Tibial artery (tissue), 4 donors: Measurements from ENCODE around the gene SLC35D2.
A peak's percentile ranks its signal among the peaks of the same experiment; 100 is the strongest.
"Not testable (repeated sequence)": the region's sequence is repeated elsewhere in the genome, so short reads cannot be mapped to it uniquely, and the experiment has no call there.

Source experiments
- DNase-seq, 2 donors: peaks; one replicate each; pipeline ENCODE4 v3.0.0-alpha.2; 2019
- H3K27ac ChIP-seq, 2 donors: fragments of 200-600 bp; sonication (generic) in 1 of 2; 1 replicate in 1 of 2; 2 replicates in 1 of 2; pipeline ENCODE4 v1.5.1; 2018 to 2019; ENCODE audit warnings: mild to moderate bottlenecking in 1 of 2
- H3K27me3 ChIP-seq, 2 donors: fragments of 200-600 bp; sonication (generic) in 1 of 2; one replicate each; pipeline versions ENCODE4 v1.5.1 to v1.6.0; 2016 to 2019
- H3K36me3 ChIP-seq, 3 donors: fragments of 200-600 bp; sonication (generic) in 2 of 3; one replicate each; pipeline ENCODE4 v1.5.1; 2016 to 2019; ENCODE audit warnings: mild to moderate bottlenecking in 2 of 3
- H3K4me1 ChIP-seq, 4 donors: fragments of 200-600 bp; sonication (generic) in 2 of 4; 1 replicate in 3 of 4; 2 replicates in 1 of 4; pipeline ENCODE4 v1.5.1; 2016 to 2019
- H3K4me3 ChIP-seq, 2 donors: fragments of 200-600 bp; sonication (generic) in 1 of 2; 1 replicate in 1 of 2; 2 replicates in 1 of 2; pipeline ENCODE4 v1.5.1; 2018 to 2019; ENCODE audit warnings: mild to moderate bottlenecking in 2 of 2
- H3K9me3 ChIP-seq, 3 donors: fragments of 200-600 bp; sonication (generic) in 1 of 3; one replicate each; pipeline ENCODE4 v1.5.1; 2016 to 2019
- CTCF ChIP-seq, 2 experiments: fragments of 200-600 bp in 1 of 2; fragments of 450-650 bp in 1 of 2; IDR thresholded peaks; one replicate each; pipeline ENCODE4 v1.5.1; 2017 to 2019; ENCODE audit warnings: antibody characterized with exemption in 2 of 2, mild to moderate bottlenecking in 1 of 2, moderate library complexity in 1 of 2
- intact Hi-C: fragments of 100-400 bp; cut with DNase I; formaldehyde crosslinking; loops from one replicate; pipeline ENCODE4 v1.15.0; 2023; ENCODE audit warnings: low total_unique reads

Gene SLC35D2

GRCh38 chr9:96360976-96361375, 22.5 kb downstream of the SLC35D2 start:
- Histone ChIP-seq H3K27ac (no peak overlapping the region), H3K4me3 (no peak overlapping the region), H3K4me1 (no peaks in the 10 kb centered on the region), H3K9me3 (no peaks in the 10 kb centered on the region), H3K27me3 (no peaks in the 10 kb centered on the region), H3K36me3 (peaks cover 34 to 73% (median 68%) of the 10 kb centered on the region in 3 donors)
- intact Hi-C loops, result no loop called here
- TF ChIP-seq CTCF (IDR thresholded peaks at IDR 0.05), result no peak
- DNase-seq, result no peak

GRCh38 chr9:96360523-96360922, 23.0 kb downstream of the SLC35D2 start:
- H3K27me3 ChIP-seq, H3K27ac ChIP-seq, H3K9me3 ChIP-seq, intact Hi-C loops, H3K4me3 ChIP-seq, DNase-seq, H3K4me1 ChIP-seq: not testable (repeated sequence)
- H3K36me3 ChIP-seq, result peaks cover 36 to 76% (median 68%) of the 10 kb centered on the region in 3 donors

GRCh38 chr9:96350866-96351265, 32.6 kb downstream of the SLC35D2 start:
- Histone ChIP-seq H3K4me1 (no peaks in the 10 kb centered on the region), H3K36me3 (peaks cover 13 to 39% (median 30%) of the 10 kb centered on the region in 3 donors), H3K4me3 (no peak overlapping the region), H3K9me3 (no peaks in the 10 kb centered on the region), H3K27ac (no peak overlapping the region), H3K27me3 (no peaks in the 10 kb centered on the region)
- intact Hi-C loops, result no loop called here
- TF ChIP-seq CTCF (IDR thresholded peaks at IDR 0.05), result no peak
- no peak for DNase-seq

GRCh38 chr9:96348261-96348660, 35.2 kb downstream of the SLC35D2 start:
- intact Hi-C loops, result no loop called here

GRCh38 chr9:96345551-96345950, 38.0 kb downstream of the SLC35D2 start:
- peaks cover 0 to 11% (median 0%) of the 10 kb centered on the region in 4 donors for H3K4me1 ChIP-seq
- no peak for DNase-seq
- peaks cover 25 to 38% (median 29%) of the 10 kb centered on the region in 3 donors for H3K36me3 ChIP-seq
- H3K27ac ChIP-seq, result peak overlapping the region; percentile 0 to 12
- intact Hi-C loops, result no loop called here
- no peak for TF ChIP-seq CTCF (IDR thresholded peaks at IDR 0.05)
- H3K9me3 ChIP-seq, result no peaks in the 10 kb centered on the region
- H3K27me3 ChIP-seq, result no peaks in the 10 kb centered on the region
- H3K4me3 ChIP-seq, result no peak overlapping the region

More at GRCh38 chr9:96348261-96348660, 35.2 kb downstream of the SLC35D2 start:
- Histone ChIP-seq H3K4me1 (peaks cover 0 to 10% (median 0%) of the 10 kb centered on the region in 4 donors), H3K27ac (no peak overlapping the region), H3K27me3 (no peaks in the 10 kb centered on the region), H3K9me3 (no peaks in the 10 kb centered on the region), H3K36me3 (peaks cover 12 to 30% (median 19%) of the 10 kb centered on the region in 3 donors), H3K4me3 (no peak overlapping the region)
- DNase-seq, result no peak
- TF ChIP-seq CTCF (IDR thresholded peaks at IDR 0.05), result no peak

GRCh38 chr9:96344458-96345180, 38.9 kb downstream of the SLC35D2 start:
- peaks cover 25 to 35% (median 29%) of the 10 kb centered on the region in 3 donors for H3K36me3 ChIP-seq
- no peaks in the 10 kb centered on the region for H3K27me3 ChIP-seq
- H3K27ac ChIP-seq, result peak overlapping the region; percentile 0 to 12
- intact Hi-C loops, result no loop called here
- DNase-seq, result peak; percentile 67 to 74
- no peak for TF ChIP-seq CTCF (IDR thresholded peaks at IDR 0.05)
- no peaks in the 10 kb centered on the region for H3K9me3 ChIP-seq
- peaks cover 0 to 11% (median 0%) of the 10 kb centered on the region in 4 donors for H3K4me1 ChIP-seq
- H3K4me3 ChIP-seq, result no peak overlapping the region
